Ishikawa (cell line): ENCODE data around the gene NAALADL1.

Experiments
- EP300 ChIP-seq: IDR thresholded peaks from 2 replicates; pipeline ENCODE4 v1.6.1; 2012; ENCODE audit warnings: borderline replicate concordance
- YY1 ChIP-seq: IDR thresholded peaks from 2 replicates; pipeline ENCODE4 v1.6.1; 2012; ENCODE audit warnings: low read depth
- ZBTB7A ChIP-seq: IDR thresholded peaks from 2 replicates; pipeline ENCODE4 v1.6.1; 2012; ENCODE audit warnings: low read depth

GRCh38 chr11:65102142-65103095 is 44.1 kb upstream of the NAALADL1 start:
- TF ChIP-seq EP300 (no peak), YY1 (no peak), ZBTB7A (no peak)
